Measurements from ENCODE around the gene DYNC1H1.
A peak's percentile ranks its signal among the peaks of the same experiment; 100 is the strongest.

The DYNC1H1 gene

GRCh38 chr14:101964297-101965180 lies at the start of gene DYNC1H1:
Gene DYNC1H1, plus strand, starts transcription at chr14:101964573. Its CDS starts 119 bp downstream, at chr14:101964692.
- DNase-seq: peak; percentile 34 to 98 (median 87)

- DNase-seq: no peak
These were observed 48.2 kb upstream of the DYNC1H1 start for GRCh38 chr14:101915871-101916815.

GRCh38 chr14:101916816-101917412 lies 47.5 kb upstream of the DYNC1H1 start:
- DNase-seq: no peak

GRCh38 chr14:101917413-101918017 lies 46.9 kb upstream of the DYNC1H1 start:
- no peak for DNase-seq

- no peak for DNase-seq
These were observed 46.0 kb upstream of the DYNC1H1 start for GRCh38 chr14:101918065-101918989.

GRCh38 chr14:101920271-101920670 lies 44.1 kb upstream of the DYNC1H1 start:
- DNase-seq: no peak

GRCh38 chr14:101922866-101923265 lies 41.5 kb upstream of the DYNC1H1 start:
- DNase-seq: no peak

GRCh38 chr14:101925152-101925551 lies 39.2 kb upstream of the DYNC1H1 start:
- DNase-seq: no peak

GRCh38 chr14:101926085-101926484 lies 38.3 kb upstream of the DYNC1H1 start:
- DNase-seq: no peak

GRCh38 chr14:101926620-101927019 lies 37.8 kb upstream of the DYNC1H1 start:
- DNase-seq: no peak

- DNase-seq: peak in 12 of 56 donors; percentile 10 to 51 (median 24)
These were observed 36.5 kb upstream of the DYNC1H1 start for GRCh38 chr14:101927859-101928258.

- no peak for DNase-seq
These were observed 35.9 kb upstream of the DYNC1H1 start for GRCh38 chr14:101928415-101928841.

- no peak for DNase-seq
These were observed 35.3 kb upstream of the DYNC1H1 start for GRCh38 chr14:101929096-101929495.

GRCh38 chr14:101929946-101930345 lies 34.4 kb upstream of the DYNC1H1 start:
- no peak for DNase-seq

- DNase-seq: no peak
These were observed 31.7 kb upstream of the DYNC1H1 start for GRCh38 chr14:101932673-101933072.

GRCh38 chr14:101933209-101933608 lies 31.2 kb upstream of the DYNC1H1 start:
- DNase-seq: no peak

GRCh38 chr14:101934601-101935150 lies 29.7 kb upstream of the DYNC1H1 start:
- no peak for DNase-seq

GRCh38 chr14:101937926-101938767 lies 26.2 kb upstream of the DYNC1H1 start:
- no peak for DNase-seq
